ENCODE data around the gene ASXL3.

ASXL3 gene

DNA sequence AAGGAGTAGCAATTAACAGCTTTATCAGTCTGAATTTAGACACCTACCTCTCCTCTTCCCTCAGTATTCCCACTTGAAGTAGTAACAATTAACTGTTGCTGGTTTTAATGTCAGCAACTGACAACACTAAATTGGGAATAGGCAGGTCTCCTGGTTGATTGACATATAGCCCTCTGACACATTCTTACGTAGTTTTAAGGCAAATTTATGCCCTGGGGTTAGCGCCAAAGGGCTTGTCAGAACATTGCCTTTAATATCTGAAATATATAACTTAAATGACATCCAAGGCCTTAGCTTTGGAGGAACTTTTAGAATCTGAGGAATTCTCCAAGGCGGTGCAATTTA, 7.4 kb downstream of the ASXL3 start:
- Histone ChIP-seq H3K27ac (replicated peaks) (no peak overlapping the region), H3K27me3 (ENCODE audit: insufficient read depth, poor library complexity, severe bottlenecking) (no peaks in the 10 kb centered on the region), H3K4me3 (replicated peaks; ENCODE audit: insufficient read depth, low read length) (no peak overlapping the region)
- TF ChIP-seq, protein P1, sequence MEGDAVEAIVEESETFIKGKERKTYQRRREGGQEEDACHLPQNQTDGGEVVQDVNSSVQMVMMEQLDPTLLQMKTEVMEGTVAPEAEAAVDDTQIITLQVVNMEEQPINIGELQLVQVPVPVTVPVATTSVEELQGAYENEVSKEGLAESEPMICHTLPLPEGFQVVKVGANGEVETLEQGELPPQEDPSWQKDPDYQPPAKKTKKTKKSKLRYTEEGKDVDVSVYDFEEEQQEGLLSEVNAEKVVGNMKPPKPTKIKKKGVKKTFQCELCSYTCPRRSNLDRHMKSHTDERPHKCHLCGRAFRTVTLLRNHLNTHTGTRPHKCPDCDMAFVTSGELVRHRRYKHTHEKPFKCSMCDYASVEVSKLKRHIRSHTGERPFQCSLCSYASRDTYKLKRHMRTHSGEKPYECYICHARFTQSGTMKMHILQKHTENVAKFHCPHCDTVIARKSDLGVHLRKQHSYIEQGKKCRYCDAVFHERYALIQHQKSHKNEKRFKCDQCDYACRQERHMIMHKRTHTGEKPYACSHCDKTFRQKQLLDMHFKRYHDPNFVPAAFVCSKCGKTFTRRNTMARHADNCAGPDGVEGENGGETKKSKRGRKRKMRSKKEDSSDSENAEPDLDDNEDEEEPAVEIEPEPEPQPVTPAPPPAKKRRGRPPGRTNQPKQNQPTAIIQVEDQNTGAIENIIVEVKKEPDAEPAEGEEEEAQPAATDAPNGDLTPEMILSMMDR (IDR thresholded peaks at IDR 0.05; ENCODE audit: insufficient read depth, low read length) = no peak
- TF ChIP-seq GABPA (IDR thresholded peaks at IDR 0.05; ENCODE audit: low read depth) (no peak), POLR2AphosphoS5 (IDR thresholded peaks at IDR 0.05; ENCODE audit: low read depth) (no peak), SPI1 (IDR thresholded peaks at IDR 0.05; ENCODE audit: borderline replicate concordance, low read depth) (no peak)
- TF ChIP-seq, protein P2, sequence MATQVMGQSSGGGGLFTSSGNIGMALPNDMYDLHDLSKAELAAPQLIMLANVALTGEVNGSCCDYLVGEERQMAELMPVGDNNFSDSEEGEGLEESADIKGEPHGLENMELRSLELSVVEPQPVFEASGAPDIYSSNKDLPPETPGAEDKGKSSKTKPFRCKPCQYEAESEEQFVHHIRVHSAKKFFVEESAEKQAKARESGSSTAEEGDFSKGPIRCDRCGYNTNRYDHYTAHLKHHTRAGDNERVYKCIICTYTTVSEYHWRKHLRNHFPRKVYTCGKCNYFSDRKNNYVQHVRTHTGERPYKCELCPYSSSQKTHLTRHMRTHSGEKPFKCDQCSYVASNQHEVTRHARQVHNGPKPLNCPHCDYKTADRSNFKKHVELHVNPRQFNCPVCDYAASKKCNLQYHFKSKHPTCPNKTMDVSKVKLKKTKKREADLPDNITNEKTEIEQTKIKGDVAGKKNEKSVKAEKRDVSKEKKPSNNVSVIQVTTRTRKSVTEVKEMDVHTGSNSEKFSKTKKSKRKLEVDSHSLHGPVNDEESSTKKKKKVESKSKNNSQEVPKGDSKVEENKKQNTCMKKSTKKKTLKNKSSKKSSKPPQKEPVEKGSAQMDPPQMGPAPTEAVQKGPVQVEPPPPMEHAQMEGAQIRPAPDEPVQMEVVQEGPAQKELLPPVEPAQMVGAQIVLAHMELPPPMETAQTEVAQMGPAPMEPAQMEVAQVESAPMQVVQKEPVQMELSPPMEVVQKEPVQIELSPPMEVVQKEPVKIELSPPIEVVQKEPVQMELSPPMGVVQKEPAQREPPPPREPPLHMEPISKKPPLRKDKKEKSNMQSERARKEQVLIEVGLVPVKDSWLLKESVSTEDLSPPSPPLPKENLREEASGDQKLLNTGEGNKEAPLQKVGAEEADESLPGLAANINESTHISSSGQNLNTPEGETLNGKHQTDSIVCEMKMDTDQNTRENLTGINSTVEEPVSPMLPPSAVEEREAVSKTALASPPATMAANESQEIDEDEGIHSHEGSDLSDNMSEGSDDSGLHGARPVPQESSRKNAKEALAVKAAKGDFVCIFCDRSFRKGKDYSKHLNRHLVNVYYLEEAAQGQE (IDR thresholded peaks at IDR 0.05; ENCODE audit: insufficient replicate concordance, low read depth) = no peak
- no peak for DNase-seq (ENCODE audit: low read depth in 1 of 2, low spot score in 1 of 2)

DNA sequence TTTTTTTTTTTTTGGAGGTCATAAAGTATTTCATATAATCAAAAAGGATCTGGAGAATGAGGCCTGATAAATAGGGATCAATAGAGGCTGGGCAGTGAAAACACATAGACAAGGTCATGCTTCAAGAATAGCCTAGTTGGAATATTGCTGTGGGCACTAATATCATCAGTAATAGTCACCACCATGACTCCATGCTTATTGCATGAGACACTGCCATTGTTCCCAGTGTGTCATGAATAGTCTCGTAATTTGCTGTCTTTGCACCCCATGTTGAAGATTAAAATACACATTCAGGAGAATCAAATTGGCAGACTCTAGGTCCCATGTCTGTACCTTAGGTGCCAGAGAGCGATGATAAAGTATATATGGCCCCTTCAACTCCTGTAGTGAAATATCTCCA, 10.3 kb downstream of the ASXL3 start:
- no peaks in the 10 kb centered on the region for H3K27me3 ChIP-seq (ENCODE audit: insufficient read depth, poor library complexity, severe bottlenecking)
- TF ChIP-seq, protein P1 (IDR thresholded peaks at IDR 0.05; ENCODE audit: insufficient read depth, low read length) = no peak
- TF ChIP-seq POLR2AphosphoS5 (IDR thresholded peaks at IDR 0.05; ENCODE audit: low read depth) (no peak), GABPA (IDR thresholded peaks at IDR 0.05; ENCODE audit: low read depth) (no peak), SPI1 (IDR thresholded peaks at IDR 0.05; ENCODE audit: borderline replicate concordance, low read depth) (no peak)
- TF ChIP-seq, protein P2 (IDR thresholded peaks at IDR 0.05; ENCODE audit: insufficient replicate concordance, low read depth) = no peak

DNA sequence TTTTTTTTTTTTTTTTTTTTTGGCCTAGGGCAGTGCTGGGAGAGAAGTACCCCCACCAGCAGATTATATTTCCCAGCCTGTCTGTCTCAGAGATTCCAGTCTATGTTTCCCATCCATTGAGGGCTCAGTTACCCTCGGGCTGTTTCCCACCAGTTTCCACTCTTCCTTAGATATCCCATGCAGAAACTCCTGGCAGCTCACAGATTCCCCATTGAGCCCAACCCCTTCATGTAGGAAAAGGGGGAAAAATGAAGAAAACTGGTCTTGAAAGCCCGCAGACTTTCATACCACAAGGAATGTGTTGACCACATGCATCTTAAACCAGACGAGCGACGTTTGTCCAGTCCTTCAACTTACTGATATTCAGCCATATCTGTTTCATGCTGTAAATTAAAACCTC, 15.2 kb downstream of the ASXL3 start:
- TF ChIP-seq SPI1 (IDR thresholded peaks at IDR 0.05; ENCODE audit: borderline replicate concordance, low read depth) = no peak
- TF ChIP-seq, protein P1 (IDR thresholded peaks at IDR 0.05; ENCODE audit: insufficient read depth, low read length) = no peak
- no peak for TF ChIP-seq POLR2AphosphoS5 (IDR thresholded peaks at IDR 0.05; ENCODE audit: low read depth)
- TF ChIP-seq GABPA (IDR thresholded peaks at IDR 0.05; ENCODE audit: low read depth) = no peak
- TF ChIP-seq, protein P2 (IDR thresholded peaks at IDR 0.05; ENCODE audit: insufficient replicate concordance, low read depth) = no peak
- no peak overlapping the region for H3K27ac ChIP-seq (replicated peaks)
- DNase-seq (ENCODE audit: low read depth in 1 of 2, low spot score in 1 of 2) = no peak
- H3K27me3 ChIP-seq (ENCODE audit: insufficient read depth, poor library complexity, severe bottlenecking) = no peaks in the 10 kb centered on the region
- H3K4me3 ChIP-seq (replicated peaks; ENCODE audit: insufficient read depth, low read length) = no peak overlapping the region

More for the DNA sequence above, 10.3 kb downstream of the ASXL3 start:
- no peak for DNase-seq (ENCODE audit: low read depth in 1 of 2, low spot score in 1 of 2)
- Histone ChIP-seq H3K27ac (replicated peaks) (no peak overlapping the region), H3K4me3 (replicated peaks; ENCODE audit: insufficient read depth, low read length) (no peak overlapping the region)
